Left lung (tissue), 10 donors: ENCODE results near the gene GJD2. TPM values are rescaled to one million over a fixed set of nuclear protein-coding genes. Genes with fewer than 3 reads are reported as not detected.

Experiments
- ATAC-seq: fragments of 200-7000 bp; cut with Tn5 transposase; one replicate; pipeline ENCODE4 v1.9.1; 2020; ENCODE audit warnings: moderate library complexity
- DNase-seq, 4 donors: peaks; one replicate each; pipeline ENCODE4 v3.0.0-alpha.2; 2013 to 2020
- H3K27ac ChIP-seq, 2 donors: fragments of 200-600 bp; sonication (generic) in 1 of 2; one replicate each; pipeline versions ENCODE4 v1.5.0 to v1.8.0; 2020 to 2021
- H3K27me3 ChIP-seq, 2 donors: fragments of 200-600 bp; sonication (generic) in 1 of 2; one replicate each; pipeline versions ENCODE4 v1.5.0 to v1.8.0; 2020 to 2021
- H3K36me3 ChIP-seq, 2 donors: fragments of 200-600 bp; sonication (generic) in 1 of 2; one replicate each; pipeline versions ENCODE4 v1.5.0 to v1.8.0; 2020 to 2021
- H3K4me1 ChIP-seq, 2 donors: fragments of 200-600 bp; one replicate each; pipeline ENCODE4 v1.8.0; 2021
- H3K4me3 ChIP-seq, 2 donors: fragments of 200-600 bp; sonication (generic) in 1 of 2; one replicate each; pipeline versions ENCODE4 v1.5.0 to v1.8.0; 2020 to 2021; ENCODE audit warnings: mild to moderate bottlenecking in 1 of 2
- H3K9me3 ChIP-seq, 2 donors: fragments of 200-600 bp; sonication (generic) in 1 of 2; one replicate each; pipeline versions ENCODE4 v1.5.0 to v1.8.0; 2020 to 2021
- intact Hi-C, 2 donors: fragments of 100-400 bp; cut with DNase I; formaldehyde crosslinking; loops; one replicate each; pipeline versions ENCODE4 v1.11.2 to v1.14.2; 2022
- polyA plus RNA-seq, 6 donors: library from polyadenylated mRNA; unstranded; fragments of 120-200 nt; gene quantifications; one replicate each; pipeline ENCODE4 v1.2.1, GENCODE V29; 2013; ENCODE audit not compliant: insufficient read length in 6 of 6
- total RNA-seq, 2 donors: library from RNA; stranded (reverse); fragmentation: NEBNext Ultra II Directional; extraction: Animal tissue kit (Norgen Biotek cat#: 25700); gene quantifications; one replicate each; pipeline ENCODE4 v1.2.1, GENCODE V29; 2021
- TF ChIP-seq, protein P1 (sequence below), 2 donors: fragments of 200-600 bp; sonication (generic) in 1 of 2; IDR thresholded peaks; one replicate each; pipeline versions ENCODE4 v1.5.0 to v1.8.0; 2021; ENCODE audit warnings: antibody characterized with exemption in 2 of 2
- donor health status: DM: no; HTN: yes; CAD: no.
- donor health status: DM: no; HTN: no; CAD: no.

The GJD2 gene
- total and polyA plus RNA-seq, 8 donors: 0.07 to 0.10 TPM; not detected in 6

- no peak overlapping the region for H3K4me3 ChIP-seq
- H3K9me3 ChIP-seq: no peaks in the 10 kb centered on the region
- intact Hi-C loops: no loop called here
- ATAC-seq (no peak), DNase-seq (no peak)
- peaks cover 4 to 5% of the 10 kb centered on the region in 2 donors for H3K4me1 ChIP-seq
- H3K27me3 ChIP-seq: peaks cover 5 to 51% of the 10 kb centered on the region in 2 donors
- TF ChIP-seq, protein P1, sequence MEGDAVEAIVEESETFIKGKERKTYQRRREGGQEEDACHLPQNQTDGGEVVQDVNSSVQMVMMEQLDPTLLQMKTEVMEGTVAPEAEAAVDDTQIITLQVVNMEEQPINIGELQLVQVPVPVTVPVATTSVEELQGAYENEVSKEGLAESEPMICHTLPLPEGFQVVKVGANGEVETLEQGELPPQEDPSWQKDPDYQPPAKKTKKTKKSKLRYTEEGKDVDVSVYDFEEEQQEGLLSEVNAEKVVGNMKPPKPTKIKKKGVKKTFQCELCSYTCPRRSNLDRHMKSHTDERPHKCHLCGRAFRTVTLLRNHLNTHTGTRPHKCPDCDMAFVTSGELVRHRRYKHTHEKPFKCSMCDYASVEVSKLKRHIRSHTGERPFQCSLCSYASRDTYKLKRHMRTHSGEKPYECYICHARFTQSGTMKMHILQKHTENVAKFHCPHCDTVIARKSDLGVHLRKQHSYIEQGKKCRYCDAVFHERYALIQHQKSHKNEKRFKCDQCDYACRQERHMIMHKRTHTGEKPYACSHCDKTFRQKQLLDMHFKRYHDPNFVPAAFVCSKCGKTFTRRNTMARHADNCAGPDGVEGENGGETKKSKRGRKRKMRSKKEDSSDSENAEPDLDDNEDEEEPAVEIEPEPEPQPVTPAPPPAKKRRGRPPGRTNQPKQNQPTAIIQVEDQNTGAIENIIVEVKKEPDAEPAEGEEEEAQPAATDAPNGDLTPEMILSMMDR (IDR thresholded peaks at IDR 0.05): no peak
- H3K36me3 ChIP-seq: no peaks in the 10 kb centered on the region
- no peak overlapping the region for H3K27ac ChIP-seq
Measured at GRCh38 chr15:34719695-34720094, 35.1 kb downstream of the GJD2 start.

GRCh38 chr15:34718681-34719665, 35.8 kb downstream of the GJD2 start:
- Histone ChIP-seq H3K4me1 (peaks cover 4 to 5% of the 10 kb centered on the region in 2 donors), H3K27ac (no peak overlapping the region), H3K9me3 (no peaks in the 10 kb centered on the region), H3K27me3 (peaks cover 5 to 56% of the 10 kb centered on the region in 2 donors), H3K36me3 (no peaks in the 10 kb centered on the region), H3K4me3 (no peak overlapping the region)
- ATAC-seq (no peak), DNase-seq (no peak)
- intact Hi-C loops: no loop called here
- TF ChIP-seq, protein P1 (IDR thresholded peaks at IDR 0.05): no peak

DNA sequence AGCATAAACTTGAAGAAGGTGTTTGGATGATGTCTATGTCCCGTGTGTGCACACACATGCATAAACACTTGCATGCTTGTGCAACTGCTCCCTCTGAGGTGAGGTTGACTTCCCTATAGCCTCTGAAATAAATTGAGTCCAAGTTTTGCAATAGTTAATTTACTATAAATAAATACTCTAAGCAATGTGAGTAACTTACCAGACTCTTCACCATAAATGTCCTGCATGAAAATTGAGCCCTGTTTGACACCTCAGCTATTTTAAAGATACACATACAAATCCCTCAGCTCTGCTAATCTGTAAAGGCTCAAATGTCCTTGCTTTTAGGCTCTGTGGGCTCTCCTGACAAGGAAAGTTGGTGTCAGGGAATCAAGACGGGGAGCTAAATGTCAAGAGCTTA, 37.1 kb downstream of the GJD2 start:
- intact Hi-C loops: no loop called here
- TF ChIP-seq, protein P1 (IDR thresholded peaks at IDR 0.05): no peak
- Histone ChIP-seq H3K27ac (no peak overlapping the region), H3K4me3 (no peak overlapping the region), H3K9me3 (no peaks in the 10 kb centered on the region), H3K36me3 (no peaks in the 10 kb centered on the region), H3K27me3 (peaks cover 5 to 56% of the 10 kb centered on the region in 2 donors), H3K4me1 (peaks cover 4 to 5% of the 10 kb centered on the region in 2 donors)
- no peak for ATAC-seq
- no peak for DNase-seq

GRCh38 chr15:34716111-34716510, 38.7 kb downstream of the GJD2 start:
- Histone ChIP-seq H3K9me3 (no peaks in the 10 kb centered on the region), H3K36me3 (no peaks in the 10 kb centered on the region), H3K27ac (no peak overlapping the region), H3K4me1 (no peaks in the 10 kb centered on the region), H3K4me3 (no peak overlapping the region), H3K27me3 (peaks cover 0 to 49% of the 10 kb centered on the region in 2 donors)
- intact Hi-C loops: no loop called here
- TF ChIP-seq, protein P1 (IDR thresholded peaks at IDR 0.05): no peak
- ATAC-seq: no peak
- DNase-seq: no peak

DNA sequence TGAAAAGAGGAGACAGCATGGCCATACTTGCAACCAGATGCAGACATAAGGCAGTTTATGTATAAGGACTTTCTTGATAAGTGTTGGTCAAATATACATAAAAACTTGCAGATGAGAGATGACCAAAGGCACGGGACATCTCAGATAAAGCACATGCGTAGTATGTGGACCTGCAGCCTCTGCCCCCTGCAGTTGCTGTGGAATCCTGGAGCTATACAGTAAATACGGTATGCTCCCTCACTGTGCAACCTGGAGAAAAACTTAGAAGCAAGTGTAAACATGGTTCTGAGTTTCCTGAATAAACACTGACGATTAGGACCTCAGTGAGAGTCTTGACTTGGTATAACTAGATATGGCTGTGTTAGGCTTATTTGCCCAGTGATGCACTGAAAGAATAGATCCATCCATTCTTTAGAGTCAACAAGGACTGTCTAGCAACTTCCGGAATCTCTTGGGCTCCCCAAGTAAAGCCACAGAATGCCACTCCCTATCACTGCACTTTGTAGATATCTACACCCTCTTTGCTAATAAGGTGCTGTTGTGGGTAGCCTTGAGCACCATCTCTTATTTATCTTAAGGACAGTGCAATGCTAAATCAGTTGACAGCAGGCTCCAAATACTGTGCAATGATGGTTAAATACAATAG, 40.2 kb downstream of the GJD2 start:
- peaks cover 0 to 50% of the 10 kb centered on the region in 2 donors for H3K27me3 ChIP-seq
- H3K27ac ChIP-seq: no peak overlapping the region
- H3K9me3 ChIP-seq: no peaks in the 10 kb centered on the region
- TF ChIP-seq, protein P1 (IDR thresholded peaks at IDR 0.05): no peak
- intact Hi-C loops: no loop called here
- no peak overlapping the region for H3K4me3 ChIP-seq
- no peaks in the 10 kb centered on the region for H3K36me3 ChIP-seq
- ATAC-seq: no peak
- no peak for DNase-seq
- no peaks in the 10 kb centered on the region for H3K4me1 ChIP-seq
